ENCODE data around the gene RNF220. TPM values are rescaled to one million over a fixed set of nuclear protein-coding genes. Genes with fewer than 3 reads are reported as not detected.

RNF220 gene
- total RNA-seq, 1 experiment from 2014 or later = 66.6 TPM

DNA sequence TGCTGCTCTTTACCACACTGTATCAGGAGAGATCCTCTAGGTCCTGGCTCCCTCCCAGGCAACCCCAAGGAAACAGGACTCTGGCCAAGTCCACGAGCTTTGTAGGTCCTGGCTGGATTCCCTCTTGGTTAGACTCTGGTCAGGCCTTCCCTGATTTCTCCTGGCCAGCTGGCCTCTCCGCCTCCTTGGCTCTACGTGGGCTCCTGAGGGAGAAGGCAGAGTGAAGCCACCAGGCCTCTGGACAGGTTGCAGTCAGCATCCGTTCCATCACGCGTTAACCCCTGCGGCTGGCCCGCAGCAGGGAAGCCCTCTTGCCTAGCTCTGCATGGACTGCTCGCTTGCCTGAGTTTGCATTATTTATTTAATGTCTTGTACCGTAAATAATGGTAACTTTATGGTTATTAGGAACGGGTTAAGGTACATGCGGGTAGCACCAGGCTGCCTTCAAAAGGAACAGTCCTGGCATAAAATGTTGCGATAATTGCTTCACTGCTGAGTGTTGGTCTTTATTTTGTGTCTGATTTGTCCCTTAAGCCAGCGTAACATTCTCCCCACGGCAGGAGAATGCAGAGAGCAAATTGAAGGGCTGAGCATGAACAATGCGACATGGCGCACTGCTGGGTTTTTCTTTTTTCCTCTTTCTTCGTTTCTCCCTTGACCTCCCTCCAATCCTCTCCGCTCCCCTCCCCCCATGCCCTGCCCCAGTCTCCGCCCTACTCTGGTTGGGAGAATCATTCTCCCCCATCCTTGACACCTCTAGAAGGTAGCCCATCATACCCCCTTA lies 100.3 kb downstream of the RNF220 start:
- no peaks in the 10 kb centered on the region for H4K20me1 ChIP-seq (ENCODE audit: low read length)
- no peaks in the 10 kb centered on the region for H3K9me2 ChIP-seq (replicated peaks; ENCODE audit: low read length)
- no peak overlapping the region for H3K9ac ChIP-seq (ENCODE audit: low read length)
- no peaks in the 10 kb centered on the region for H3K36me3 ChIP-seq (ENCODE audit: low read depth, low read length)
- ChIA-PET CTCF (no interaction called here), POLR2A (ENCODE audit: unreplicated experiment) (no interaction called here)
- no peak overlapping the region for H3K27ac ChIP-seq (ENCODE audit: low read length)
- TF ChIP-seq EZH2phosphoT487 (IDR thresholded peaks at IDR 0.05; ENCODE audit: borderline replicate concordance, low read length) = no peak
- TF ChIP-seq EZH2 (IDR thresholded peaks at IDR 0.05; ENCODE audit: low read length, unreplicated experiment) = no peak
- TF ChIP-seq CTCF (conservative IDR thresholded peaks at IDR 0.05; ENCODE audit: low read depth, low read length) = no peak
- no peak for ATAC-seq
- H3K4me1 ChIP-seq (ENCODE audit: insufficient read depth, low read length) = no peaks in the 10 kb centered on the region
- no peaks in the 10 kb centered on the region for H3K27me3 ChIP-seq (ENCODE audit: low read length)
- no TSS peak for BruUV-seq (replicated peaks)
- H2AFZ ChIP-seq (ENCODE audit: low read length) = no peak overlapping the region
- H3K4me3 ChIP-seq (ENCODE audit: low read length) = no peak overlapping the region
- intact Hi-C loops (cut with micrococcal nuclease) = no loop called here
- no peaks in the 10 kb centered on the region for H3F3A ChIP-seq (ENCODE audit: low read length, unreplicated experiment)
- no peak for DNase-seq
- no peaks in the 10 kb centered on the region for H3K79me2 ChIP-seq (ENCODE audit: low read length)
- H3K9me3 ChIP-seq (ENCODE audit: low read length) = no peaks in the 10 kb centered on the region
- H3K4me2 ChIP-seq (ENCODE audit: low read length) = no peak overlapping the region

DNA sequence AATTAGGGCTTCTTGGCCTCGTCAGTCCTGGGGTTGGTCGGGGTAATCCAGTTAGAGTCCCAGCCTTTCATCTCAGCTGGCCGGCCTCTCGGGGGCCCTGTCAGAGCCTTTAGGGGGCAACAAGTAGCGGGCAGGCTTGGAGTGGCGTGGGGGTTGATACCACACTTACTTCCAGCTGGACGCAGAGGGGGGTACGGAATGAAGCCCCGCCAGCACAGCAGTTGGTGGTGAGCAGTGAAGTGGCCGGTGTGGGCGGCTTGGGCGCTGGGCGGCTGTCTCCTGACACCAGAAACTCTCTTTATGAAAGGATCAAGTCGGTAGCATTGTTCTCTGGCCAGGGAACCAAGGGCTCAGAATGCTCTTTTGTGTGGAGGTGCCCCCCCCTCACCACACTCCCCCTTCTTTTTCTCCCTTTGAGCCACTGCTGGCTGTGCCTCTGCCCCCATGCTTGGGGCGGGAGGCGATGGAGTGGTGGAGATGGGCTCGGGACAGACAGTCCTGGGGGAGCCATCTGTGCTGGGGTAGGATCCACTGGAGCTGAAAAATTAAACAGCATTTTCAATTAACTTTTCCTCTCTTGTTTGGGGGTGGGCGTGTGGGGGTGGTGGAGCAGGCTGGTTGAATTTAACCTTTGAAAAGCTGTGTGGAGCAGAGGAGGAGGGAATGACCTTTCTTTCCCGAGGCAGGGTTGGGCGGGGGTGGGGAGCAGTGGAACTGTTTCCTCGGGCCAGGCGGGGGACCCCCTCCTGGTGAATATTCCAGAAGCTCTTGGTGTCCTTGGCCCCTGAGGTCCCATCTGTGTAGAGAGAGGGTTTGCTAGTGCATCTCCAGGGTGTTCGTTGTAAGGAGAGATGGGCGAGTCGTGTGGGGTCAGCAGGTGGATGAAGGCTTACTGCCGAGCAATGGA lies 102.7 kb downstream of the RNF220 start:
- Histone ChIP-seq H3K9me2 (replicated peaks; ENCODE audit: low read length) (no peaks in the 10 kb centered on the region), H3K36me3 (ENCODE audit: low read depth, low read length) (no peaks in the 10 kb centered on the region), H3F3A (ENCODE audit: low read length, unreplicated experiment) (no peaks in the 10 kb centered on the region), H4K20me1 (ENCODE audit: low read length) (no peaks in the 10 kb centered on the region), H3K4me3 (ENCODE audit: low read length) (no peak overlapping the region), H3K9ac (ENCODE audit: low read length) (no peak overlapping the region), H3K27ac (ENCODE audit: low read length) (no peak overlapping the region), H3K4me1 (ENCODE audit: insufficient read depth, low read length) (no peaks in the 10 kb centered on the region), H3K79me2 (ENCODE audit: low read length) (no peaks in the 10 kb centered on the region), H3K27me3 (ENCODE audit: low read length) (no peaks in the 10 kb centered on the region), H2AFZ (ENCODE audit: low read length) (no peak overlapping the region), H3K4me2 (ENCODE audit: low read length) (no peak overlapping the region), H3K9me3 (ENCODE audit: low read length) (no peaks in the 10 kb centered on the region)
- no peak for ATAC-seq
- BruUV-seq (replicated peaks) = no TSS peak
- intact Hi-C loops (cut with micrococcal nuclease) = no loop called here
- ChIA-PET POLR2A (ENCODE audit: unreplicated experiment) (no interaction called here), CTCF (no interaction called here)
- no peak for TF ChIP-seq EZH2phosphoT487 (IDR thresholded peaks at IDR 0.05; ENCODE audit: borderline replicate concordance, low read length)
- TF ChIP-seq CTCF (conservative IDR thresholded peaks at IDR 0.05; ENCODE audit: low read depth, low read length) = no peak
- TF ChIP-seq EZH2 (IDR thresholded peaks at IDR 0.05; ENCODE audit: low read length, unreplicated experiment) = no peak
- no peak for DNase-seq

DNA sequence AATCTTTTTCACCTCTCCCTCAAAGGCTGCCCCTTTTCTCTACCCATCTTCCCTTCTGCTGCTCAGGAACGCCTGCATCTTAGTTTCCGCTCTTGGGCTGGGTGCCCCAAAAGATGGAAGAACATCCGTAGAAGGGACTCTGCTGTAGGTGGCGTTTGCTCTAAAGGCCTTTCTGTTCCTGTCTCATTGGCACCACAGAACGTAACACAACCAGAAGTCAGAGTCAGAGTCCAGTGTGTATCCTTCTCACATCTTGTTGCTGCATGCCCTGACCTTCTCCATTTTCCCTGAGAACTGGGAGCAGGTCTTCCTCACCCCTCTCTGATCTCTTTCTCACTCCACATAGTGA lies 103.3 kb downstream of the RNF220 start:
- H3K9me3 ChIP-seq (ENCODE audit: low read length) = no peaks in the 10 kb centered on the region
- BruUV-seq (replicated peaks) = no TSS peak
- H3K4me3 ChIP-seq (ENCODE audit: low read length) = no peak overlapping the region
- ATAC-seq = no peak
- no peak overlapping the region for H3K27ac ChIP-seq (ENCODE audit: low read length)
- H2AFZ ChIP-seq (ENCODE audit: low read length) = no peak overlapping the region
- no peaks in the 10 kb centered on the region for H3F3A ChIP-seq (ENCODE audit: low read length, unreplicated experiment)
- TF ChIP-seq EZH2phosphoT487 (IDR thresholded peaks at IDR 0.05; ENCODE audit: borderline replicate concordance, low read length) = no peak
- TF ChIP-seq EZH2 (IDR thresholded peaks at IDR 0.05; ENCODE audit: low read length, unreplicated experiment) = no peak
- TF ChIP-seq CTCF (conservative IDR thresholded peaks at IDR 0.05; ENCODE audit: low read depth, low read length) = no peak
- POLR2A ChIA-PET (ENCODE audit: unreplicated experiment) = no interaction called here
- no peak overlapping the region for H3K4me2 ChIP-seq (ENCODE audit: low read length)
- H3K36me3 ChIP-seq (ENCODE audit: low read depth, low read length) = no peaks in the 10 kb centered on the region
- H4K20me1 ChIP-seq (ENCODE audit: low read length) = no peaks in the 10 kb centered on the region
- no peaks in the 10 kb centered on the region for H3K4me1 ChIP-seq (ENCODE audit: insufficient read depth, low read length)
- no peak overlapping the region for H3K9ac ChIP-seq (ENCODE audit: low read length)
- CTCF ChIA-PET = no interaction called here
- no peaks in the 10 kb centered on the region for H3K9me2 ChIP-seq (replicated peaks; ENCODE audit: low read length)
- no peak for DNase-seq
- H3K79me2 ChIP-seq (ENCODE audit: low read length) = no peaks in the 10 kb centered on the region
- no peaks in the 10 kb centered on the region for H3K27me3 ChIP-seq (ENCODE audit: low read length)
- intact Hi-C loops (cut with micrococcal nuclease) = no loop called here
